Activated naive CD4-positive, alpha-beta T cell treated with anti-CD3 and anti-CD28 coated beads, Interleukin-2, amount 10 ng/mL, durations not matched to agents 5 hours and 36 hours (primary cell): Measurements from ENCODE around the gene GATAD1. TPM values are rescaled to one million over a fixed set of nuclear protein-coding genes. Genes with fewer than 3 reads are reported as not detected.

Experiments used
- total RNA-seq, 2 experiments: library from RNA; stranded (reverse); gene quantifications; one replicate each; pipeline ENCODE4 v1.2.3, GENCODE V29; 2021

Gene GATAD1, protein sequence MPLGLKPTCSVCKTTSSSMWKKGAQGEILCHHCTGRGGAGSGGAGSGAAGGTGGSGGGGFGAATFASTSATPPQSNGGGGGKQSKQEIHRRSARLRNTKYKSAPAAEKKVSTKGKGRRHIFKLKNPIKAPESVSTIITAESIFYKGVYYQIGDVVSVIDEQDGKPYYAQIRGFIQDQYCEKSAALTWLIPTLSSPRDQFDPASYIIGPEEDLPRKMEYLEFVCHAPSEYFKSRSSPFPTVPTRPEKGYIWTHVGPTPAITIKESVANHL
- total RNA-seq: 10 to 100 TPM; 14.4 to 14.5 TPM

GRCh38 chr7:92447345-92448204, at the start of gene GATAD1:
GATAD1 (plus strand) TSS chr7:92447482; CDS start chr7:92447730, 248 bp downstream.

DNA sequence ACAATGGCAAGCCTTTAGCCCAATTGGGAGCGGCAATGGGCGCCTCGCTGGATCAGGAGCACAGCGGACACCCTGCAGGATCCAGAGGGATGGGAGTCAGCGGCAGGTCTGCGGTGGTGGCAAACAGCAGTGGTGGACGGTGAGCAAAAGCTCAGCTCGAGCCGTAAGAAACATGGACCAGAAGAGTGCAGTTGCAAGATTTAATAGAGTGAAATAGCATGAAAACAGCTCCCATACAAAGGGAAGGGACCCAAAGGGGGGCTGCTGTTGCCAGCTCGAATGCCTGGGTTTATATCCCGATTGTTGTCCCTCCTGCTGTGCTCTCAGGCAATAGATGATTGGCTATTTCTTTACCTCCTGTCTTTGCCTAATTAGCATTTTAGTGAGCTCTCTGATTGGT, 30.4 kb downstream of the GATAD1 start, which contains the start of gene ERVW-1:
ERVW-1 (minus strand) TSS at position 266 of the 400 bp plus-strand sequence. CDS start 7,565 bp downstream, outside the sequence.

Other genes with a start within 250 kb of the GATAD1 start
- 10 to 100 TPM; 44.0 to 46.7 TPM for gene KRIT1, start 201.6 kb upstream of the GATAD1 start, total RNA-seq
- 10 to 100 TPM; 50.9 to 52.9 TPM for gene ANKIB1, start 201.5 kb upstream of the GATAD1 start, total RNA-seq
- not detected for gene ERVW-1, start 30.5 kb downstream of the GATAD1 start, total RNA-seq
- 10 to 100 TPM; 19.4 to 20.6 TPM for gene PEX1, start 81.0 kb downstream of the GATAD1 start, total RNA-seq
- gene RBM48, start 81.3 kb downstream of the GATAD1 start, total RNA-seq: 10 to 100 TPM; 16.3 to 16.8 TPM
- 10 to 100 TPM; 28.4 to 29.4 TPM for gene FAM133B, start 142.9 kb downstream of the GATAD1 start, total RNA-seq